ENCODE data around the gene RUNX2. TPM values are rescaled to one million over a fixed set of nuclear protein-coding genes. Genes with fewer than 3 reads are reported as not detected.

Gene RUNX2
- total RNA-seq, 1 experiment from 2014 or later = 7.0 TPM

DNA sequence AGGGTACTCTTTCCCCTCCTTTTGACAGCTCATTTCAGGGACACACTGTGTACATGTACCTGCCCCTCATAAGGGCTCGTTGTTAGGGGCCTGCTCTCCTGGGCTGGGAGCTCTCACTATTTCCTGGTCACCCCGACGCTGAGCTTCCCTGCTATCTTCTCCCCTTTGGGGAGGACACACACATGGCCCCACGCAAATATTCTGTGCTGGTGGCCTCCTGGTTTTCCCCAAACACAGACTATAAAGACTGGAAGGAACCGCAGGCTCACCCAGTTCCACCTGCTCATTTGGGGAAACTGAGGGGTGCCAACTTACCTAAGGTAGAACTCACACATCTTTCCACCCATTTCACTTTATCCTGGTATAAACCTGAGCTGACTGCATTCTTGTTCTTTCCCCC is 351.0 kb downstream of the RUNX2 start:
- no peaks in the 10 kb centered on the region for H3K27me3 ChIP-seq (ENCODE audit: control insufficient read depth, insufficient read depth, low read length)
- peaks cover 13% of the 10 kb centered on the region for H3K4me1 ChIP-seq (ENCODE audit: control insufficient read depth, insufficient read depth, low read length)
- peaks cover 7% of the 10 kb centered on the region; the same call in 1 of the 2 replicates for H3K9me3 ChIP-seq (ENCODE audit: control insufficient read depth, insufficient read depth, low read depth, low read length)
- intact Hi-C loops (cut with micrococcal nuclease; ENCODE audit: unreplicated experiment) (no loop called here), in situ Hi-C loops (cut with HindIII; ENCODE audit: low pct_unique_long_range_greater_than_20kb, low sequenced_read_pairs) (no loop called here)
- DNase-seq (ENCODE audit: low read depth, low spot score) (no peak), ATAC-seq (no peak)
- no TSS peak for BruUV-seq (replicated peaks)
- H3K4me3 ChIP-seq (ENCODE audit: low read depth in 2 of 2, low read length in 2 of 2) = no peak overlapping the region
- no peak overlapping the region for H3K27ac ChIP-seq (ENCODE audit: low read length)
- ChIA-PET POLR2A (interaction anchor here (0.6 kb wide), 1 partner anchor 555 kb away, joined by 3 read pairs; no protein-coding TSS in a partner anchor), CTCF (no interaction called here)
- TF ChIP-seq, protein P1, sequence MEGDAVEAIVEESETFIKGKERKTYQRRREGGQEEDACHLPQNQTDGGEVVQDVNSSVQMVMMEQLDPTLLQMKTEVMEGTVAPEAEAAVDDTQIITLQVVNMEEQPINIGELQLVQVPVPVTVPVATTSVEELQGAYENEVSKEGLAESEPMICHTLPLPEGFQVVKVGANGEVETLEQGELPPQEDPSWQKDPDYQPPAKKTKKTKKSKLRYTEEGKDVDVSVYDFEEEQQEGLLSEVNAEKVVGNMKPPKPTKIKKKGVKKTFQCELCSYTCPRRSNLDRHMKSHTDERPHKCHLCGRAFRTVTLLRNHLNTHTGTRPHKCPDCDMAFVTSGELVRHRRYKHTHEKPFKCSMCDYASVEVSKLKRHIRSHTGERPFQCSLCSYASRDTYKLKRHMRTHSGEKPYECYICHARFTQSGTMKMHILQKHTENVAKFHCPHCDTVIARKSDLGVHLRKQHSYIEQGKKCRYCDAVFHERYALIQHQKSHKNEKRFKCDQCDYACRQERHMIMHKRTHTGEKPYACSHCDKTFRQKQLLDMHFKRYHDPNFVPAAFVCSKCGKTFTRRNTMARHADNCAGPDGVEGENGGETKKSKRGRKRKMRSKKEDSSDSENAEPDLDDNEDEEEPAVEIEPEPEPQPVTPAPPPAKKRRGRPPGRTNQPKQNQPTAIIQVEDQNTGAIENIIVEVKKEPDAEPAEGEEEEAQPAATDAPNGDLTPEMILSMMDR (IDR thresholded peaks at IDR 0.05) = no peak
- no peak for TF ChIP-seq POLR2AphosphoS5 (IDR thresholded peaks at IDR 0.05; ENCODE audit: low read depth, low read length)
- no peak for TF ChIP-seq TCF7L2 (IDR thresholded peaks at IDR 0.05; ENCODE audit: low read depth, low read length)
- TF ChIP-seq, protein P2, sequence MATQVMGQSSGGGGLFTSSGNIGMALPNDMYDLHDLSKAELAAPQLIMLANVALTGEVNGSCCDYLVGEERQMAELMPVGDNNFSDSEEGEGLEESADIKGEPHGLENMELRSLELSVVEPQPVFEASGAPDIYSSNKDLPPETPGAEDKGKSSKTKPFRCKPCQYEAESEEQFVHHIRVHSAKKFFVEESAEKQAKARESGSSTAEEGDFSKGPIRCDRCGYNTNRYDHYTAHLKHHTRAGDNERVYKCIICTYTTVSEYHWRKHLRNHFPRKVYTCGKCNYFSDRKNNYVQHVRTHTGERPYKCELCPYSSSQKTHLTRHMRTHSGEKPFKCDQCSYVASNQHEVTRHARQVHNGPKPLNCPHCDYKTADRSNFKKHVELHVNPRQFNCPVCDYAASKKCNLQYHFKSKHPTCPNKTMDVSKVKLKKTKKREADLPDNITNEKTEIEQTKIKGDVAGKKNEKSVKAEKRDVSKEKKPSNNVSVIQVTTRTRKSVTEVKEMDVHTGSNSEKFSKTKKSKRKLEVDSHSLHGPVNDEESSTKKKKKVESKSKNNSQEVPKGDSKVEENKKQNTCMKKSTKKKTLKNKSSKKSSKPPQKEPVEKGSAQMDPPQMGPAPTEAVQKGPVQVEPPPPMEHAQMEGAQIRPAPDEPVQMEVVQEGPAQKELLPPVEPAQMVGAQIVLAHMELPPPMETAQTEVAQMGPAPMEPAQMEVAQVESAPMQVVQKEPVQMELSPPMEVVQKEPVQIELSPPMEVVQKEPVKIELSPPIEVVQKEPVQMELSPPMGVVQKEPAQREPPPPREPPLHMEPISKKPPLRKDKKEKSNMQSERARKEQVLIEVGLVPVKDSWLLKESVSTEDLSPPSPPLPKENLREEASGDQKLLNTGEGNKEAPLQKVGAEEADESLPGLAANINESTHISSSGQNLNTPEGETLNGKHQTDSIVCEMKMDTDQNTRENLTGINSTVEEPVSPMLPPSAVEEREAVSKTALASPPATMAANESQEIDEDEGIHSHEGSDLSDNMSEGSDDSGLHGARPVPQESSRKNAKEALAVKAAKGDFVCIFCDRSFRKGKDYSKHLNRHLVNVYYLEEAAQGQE (IDR thresholded peaks at IDR 0.05; ENCODE audit: insufficient read depth in 1 of 2, low read depth in 2 of 2, low read length in 1 of 2) = no peak
- TF ChIP-seq SIN3A (IDR thresholded peaks at IDR 0.05; ENCODE audit: borderline replicate concordance, insufficient read depth, low read depth, low read length) = no peak
- H3K36me3 ChIP-seq (ENCODE audit: control insufficient read depth, insufficient read depth, low read length) = no peaks in the 10 kb centered on the region

DNA sequence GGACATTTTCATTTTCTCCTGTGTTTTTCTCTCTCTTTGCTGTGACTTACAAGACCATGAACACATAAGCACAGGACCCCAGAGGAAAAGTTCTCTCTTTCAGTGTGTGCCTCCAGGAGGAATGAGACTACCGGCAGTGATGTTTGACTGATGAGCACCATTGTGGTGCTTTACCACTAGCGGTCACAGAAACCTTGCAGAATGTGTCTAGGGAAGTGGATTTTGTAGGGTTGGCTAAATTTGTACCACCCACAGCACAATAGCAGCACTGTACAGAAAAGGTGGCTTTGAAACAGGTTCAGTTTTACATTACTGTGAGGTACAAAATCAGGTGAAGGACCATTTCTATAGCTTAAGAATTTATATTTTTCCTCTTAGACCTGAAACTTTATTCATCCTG is 351.5 kb downstream of the RUNX2 start:
- no peak for DNase-seq (ENCODE audit: low read depth, low spot score)
- Histone ChIP-seq H3K9me3 (ENCODE audit: control insufficient read depth, insufficient read depth, low read depth, low read length) (peaks cover 7% of the 10 kb centered on the region; the same call in 1 of the 2 replicates), H3K4me3 (ENCODE audit: low read depth in 2 of 2, low read length in 2 of 2) (no peak overlapping the region), H3K36me3 (ENCODE audit: control insufficient read depth, insufficient read depth, low read length) (no peaks in the 10 kb centered on the region), H3K4me1 (ENCODE audit: control insufficient read depth, insufficient read depth, low read length) (peaks cover 13% of the 10 kb centered on the region), H3K27ac (ENCODE audit: low read length) (no peak overlapping the region), H3K27me3 (ENCODE audit: control insufficient read depth, insufficient read depth, low read length) (no peaks in the 10 kb centered on the region)
- ChIA-PET CTCF (no interaction called here), POLR2A (no interaction called here)
- TF ChIP-seq POLR2AphosphoS5 (IDR thresholded peaks at IDR 0.05; ENCODE audit: low read depth, low read length) (no peak), TCF7L2 (IDR thresholded peaks at IDR 0.05; ENCODE audit: low read depth, low read length) (no peak), SIN3A (IDR thresholded peaks at IDR 0.05; ENCODE audit: borderline replicate concordance, insufficient read depth, low read depth, low read length) (no peak)
- TF ChIP-seq, protein P1 (IDR thresholded peaks at IDR 0.05) = no peak
- TF ChIP-seq, protein P2 (IDR thresholded peaks at IDR 0.05; ENCODE audit: insufficient read depth in 1 of 2, low read depth in 2 of 2, low read length in 1 of 2) = no peak
- ATAC-seq = no peak
- no TSS peak for BruUV-seq (replicated peaks)
- intact Hi-C loops (cut with micrococcal nuclease; ENCODE audit: unreplicated experiment) (no loop called here), in situ Hi-C loops (cut with HindIII; ENCODE audit: low pct_unique_long_range_greater_than_20kb, low sequenced_read_pairs) (no loop called here)
